Small intestine (tissue), 16 donors: Measurements from ENCODE around the gene CNTNAP3. TPM values are rescaled to one million over a fixed set of nuclear protein-coding genes. Genes with fewer than 3 reads are reported as not detected.
"Not testable (repeated sequence)": the region's sequence is repeated elsewhere in the genome, so short reads cannot be mapped to it uniquely, and the experiment has no call there.

Experiments
- DNase-seq, 2 donors: peaks; one replicate each; pipeline versions ENCODE4 v3.0.0 to v3.0.0-alpha.2; 2013
- FAIRE-seq: peaks from 2 replicates; lab custom pipeline; 2012; peaks lifted over from hg19 to GRCh38; lab: Jason Lieb, UNC
- H3K27ac ChIP-seq, 3 donors: one replicate each; pipeline ENCODE4 v1.5.1; 2013; ENCODE audit warnings: low read length in 2 of 3, mild to moderate bottlenecking in 2 of 3, control low read depth in 1 of 3, inconsistent platforms in 1 of 3, low read depth in 1 of 3, moderate library complexity in 1 of 3
- H3K27me3 ChIP-seq, 3 donors: one replicate each; pipeline ENCODE4 v1.6.1; 2013; ENCODE audit warnings: low read length in 3 of 3, inconsistent platforms in 1 of 3; ENCODE audit not compliant: control insufficient read depth in 3 of 3, insufficient read depth in 3 of 3
- H3K36me3 ChIP-seq, 3 donors: one replicate each; pipeline ENCODE4 v1.6.1; 2013; ENCODE audit warnings: low read length in 3 of 3, inconsistent platforms in 1 of 3, low read depth in 1 of 3, mild to moderate bottlenecking in 1 of 3, moderate library complexity in 1 of 3; ENCODE audit not compliant: control insufficient read depth in 3 of 3, insufficient read depth in 2 of 3
- H3K4me1 ChIP-seq, 3 donors: one replicate each; pipeline ENCODE4 v1.6.1; 2013; ENCODE audit warnings: low read length in 2 of 3, inconsistent platforms in 1 of 3, low read depth in 1 of 3, mild to moderate bottlenecking in 1 of 3, moderate library complexity in 1 of 3; ENCODE audit not compliant: control insufficient read depth in 3 of 3, insufficient read depth in 2 of 3
- H3K4me3 ChIP-seq, 3 donors: one replicate each; pipeline ENCODE4 v1.5.1; 2013; ENCODE audit warnings: low read length in 3 of 3, control low read depth in 1 of 3, inconsistent platforms in 1 of 3, low read depth in 1 of 3, mild to moderate bottlenecking in 1 of 3, moderate library complexity in 1 of 3
- H3K9me3 ChIP-seq, 2 donors: one replicate each; pipeline ENCODE4 v1.6.1; 2013; ENCODE audit warnings: low read depth in 1 of 2, low read length in 1 of 2; ENCODE audit not compliant: control insufficient read depth in 2 of 2, insufficient read depth in 1 of 2
- WGBS, 3 donors: extraction: QIAGEN DNeasy Blood & Tissue Kit; methylation state at CpG; one replicate each; pipeline ENCODE4 v1.1.7; 2013; 5-methylcytosine and 5-hydroxymethylcytosine counted together
- long read RNA-seq, 10 donors: transcript quantifications; one replicate each; lab custom pipeline, GENCODE V29; 2026
- polyA plus RNA-seq, 4 donors: library from polyadenylated mRNA; stranded (reverse) in 3 of 4; unstranded in 1 of 4; fragments of 200-250 nt in 3 of 4; fragments of 120-200 nt in 1 of 4; gene quantifications; one replicate each; pipeline versions ENCODE4 v1.2.1 to v1.2.3, GENCODE V29; 2013
- donor health status: healthy with polysubstance abuse.
- donor health status: control.
- donor health status: control.
- donor health status: Bipolar disorder and iron deficiency.
- donor health status: healthy.

Gene CNTNAP3
- polyA plus RNA-seq, result 1 to 10 TPM in 1 of 4 donors, under 1 TPM in 1, not detected in 2; 0.86 to 1.6 TPM
- long read RNA-seq, donor 1, result 0 reads
- long read RNA-seq, donor 2, result 0 reads
- long read RNA-seq, donor 3, result 0 reads
- long read RNA-seq, donor 4, result 0 reads
- long read RNA-seq, donor 5, result 0 reads
- long read RNA-seq, donor 6, result 0 reads
- long read RNA-seq, donor 7, result 0 reads
- long read RNA-seq, donor 8, result 0 reads
- long read RNA-seq, donor 9, result 0 reads
- long read RNA-seq, donor 10, result 0 reads

DNA sequence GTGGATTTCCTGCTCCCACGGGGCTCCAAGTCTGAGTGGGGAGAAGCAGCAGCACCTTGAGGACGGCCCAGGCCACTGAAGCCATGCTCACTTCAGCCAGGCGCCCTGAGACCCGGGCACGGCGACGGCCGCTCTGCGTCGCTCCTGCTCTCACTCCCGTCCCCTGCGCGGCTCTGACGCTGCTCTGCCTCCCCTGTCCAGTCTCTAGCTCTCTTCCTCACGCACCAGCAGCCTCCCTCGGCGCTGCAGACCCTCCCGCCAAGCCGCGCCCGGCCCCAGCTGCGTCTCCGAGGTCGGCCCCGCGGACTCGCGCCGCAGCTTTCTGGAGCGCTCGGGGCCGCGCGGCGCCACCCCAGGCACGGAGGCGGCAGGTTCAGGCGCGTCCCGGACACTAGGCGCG is at the start of gene CNTNAP3:
Gene CNTNAP3 (minus strand): TSS at position 188 of the 400 bp plus-strand sequence. CDS start 103 bp downstream, at position 85.
- no CpG with 5 or more reads among the region's 42 CpGs for WGBS, 3 donors
- not testable (repeated sequence) for DNase-seq, H3K27ac ChIP-seq, H3K27me3 ChIP-seq, H3K4me3 ChIP-seq, H3K36me3 ChIP-seq, H3K4me1 ChIP-seq, H3K9me3 ChIP-seq, FAIRE-seq

DNA sequence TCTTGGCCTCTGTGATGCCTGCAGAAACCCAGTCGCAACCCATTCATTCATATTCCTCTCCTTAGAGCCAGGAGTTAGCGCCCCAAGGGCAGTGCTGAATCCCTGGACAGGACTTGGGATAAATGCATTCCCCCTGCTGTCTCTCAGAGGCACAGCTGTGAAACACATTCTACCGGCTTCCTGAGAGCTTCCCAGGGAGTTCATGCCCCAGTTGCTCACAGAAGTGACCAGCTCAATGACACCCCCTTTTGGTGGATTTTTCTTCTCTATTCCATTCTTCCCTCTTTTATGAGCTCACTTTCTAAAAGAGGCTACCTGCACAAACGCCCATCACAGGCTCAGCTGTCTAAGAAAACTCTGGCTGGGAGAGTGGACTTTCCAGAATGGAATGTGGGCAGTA is 8.0 kb downstream of the CNTNAP3 start:
- not testable (repeated sequence) for DNase-seq, H3K4me3 ChIP-seq, H3K27ac ChIP-seq, H3K36me3 ChIP-seq, H3K9me3 ChIP-seq, FAIRE-seq, H3K27me3 ChIP-seq, H3K4me1 ChIP-seq
- no CpG with 5 or more reads among the region's 4 CpGs for WGBS, 3 donors

DNA sequence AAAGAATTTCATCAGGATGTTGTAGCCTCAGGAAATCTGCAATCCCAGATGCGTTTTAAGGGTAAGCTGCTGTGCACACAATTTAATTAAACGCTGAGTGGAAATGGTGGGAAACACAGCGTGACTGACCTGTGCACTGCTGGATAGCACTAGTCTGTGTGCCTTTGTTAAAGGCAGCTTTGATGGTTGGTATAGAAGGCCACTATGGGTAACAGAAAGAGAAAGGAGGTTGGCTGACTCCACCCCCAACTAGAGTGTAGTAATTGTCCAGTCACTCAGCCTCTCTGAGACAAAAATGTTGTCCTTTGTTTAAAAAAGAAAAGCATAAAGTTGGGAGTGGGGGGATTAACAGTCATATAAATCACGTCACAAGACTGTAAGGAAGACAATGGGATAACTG is 45.5 kb downstream of the CNTNAP3 start:
- DNase-seq, H3K36me3 ChIP-seq, H3K9me3 ChIP-seq, H3K27ac ChIP-seq, H3K4me3 ChIP-seq, FAIRE-seq, H3K4me1 ChIP-seq, H3K27me3 ChIP-seq: not testable (repeated sequence)
- no CpG with 5 or more reads among the region's 4 CpGs for WGBS, 3 donors

DNA sequence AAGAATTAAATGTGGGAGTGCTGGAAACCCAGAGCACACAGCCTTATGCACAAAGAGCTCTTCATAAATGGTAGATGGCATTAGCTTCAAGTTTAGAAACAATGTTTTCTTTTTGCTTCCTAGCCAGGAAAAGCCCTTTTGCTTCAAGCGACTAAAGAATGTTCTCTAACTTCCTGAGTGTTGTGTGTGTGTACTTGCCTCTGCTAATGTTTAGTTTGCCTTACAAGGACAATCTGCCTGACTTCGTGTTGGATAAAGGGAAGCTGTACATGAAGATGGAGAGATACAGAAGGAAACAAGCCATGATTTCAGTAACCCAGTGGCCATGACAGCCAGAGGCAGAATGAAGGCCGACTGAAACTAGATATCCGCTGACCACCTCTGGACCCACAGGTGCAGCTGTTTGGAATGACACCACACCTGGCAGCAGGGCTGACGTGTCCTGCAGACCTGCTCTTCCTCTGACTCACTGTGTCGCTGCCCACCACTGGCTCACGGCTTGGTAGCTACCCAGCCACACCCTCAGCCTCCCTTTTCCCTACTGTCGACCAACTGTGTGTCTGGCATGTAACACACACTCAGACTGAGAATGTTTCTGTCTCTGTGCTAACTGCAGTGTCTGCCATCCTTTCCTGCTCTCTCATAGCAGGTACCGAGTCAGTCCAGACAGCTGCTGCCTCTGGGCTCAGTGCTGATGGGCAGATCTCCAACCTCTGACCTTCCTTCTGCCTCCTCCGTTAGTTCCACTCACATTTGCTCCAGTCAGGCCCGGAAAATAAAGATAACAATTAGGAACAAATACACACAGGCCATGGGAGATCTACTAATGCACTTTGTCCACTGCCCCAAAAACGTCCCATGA is 55.6 kb downstream of the CNTNAP3 start:
- not testable (repeated sequence) for DNase-seq, H3K27ac ChIP-seq, H3K27me3 ChIP-seq, H3K9me3 ChIP-seq, FAIRE-seq, H3K36me3 ChIP-seq, H3K4me3 ChIP-seq, H3K4me1 ChIP-seq
- no CpG with 5 or more reads among the region's 12 CpGs for WGBS, 3 donors

DNA sequence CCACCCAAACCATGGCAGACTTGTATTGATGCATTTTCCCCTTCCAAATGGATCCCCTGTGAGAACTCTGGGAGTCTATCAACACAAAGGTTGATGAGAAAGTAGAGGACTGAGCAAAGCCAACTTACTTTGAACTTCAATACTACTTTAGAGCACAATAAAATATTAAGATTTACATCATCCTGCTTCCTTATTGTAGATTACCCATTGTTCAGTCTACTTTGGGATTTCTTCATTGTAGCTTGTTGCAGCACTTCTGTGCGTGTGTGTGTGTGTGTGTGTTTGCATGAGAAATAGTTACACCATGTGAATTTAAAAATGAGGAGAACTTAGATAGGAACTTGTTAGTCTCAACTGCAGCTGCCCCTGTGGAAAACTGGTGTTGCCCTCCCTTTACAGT is 72.0 kb downstream of the CNTNAP3 start:
- H3K4me1 ChIP-seq, H3K36me3 ChIP-seq, H3K27ac ChIP-seq, H3K27me3 ChIP-seq, FAIRE-seq, DNase-seq, H3K4me3 ChIP-seq, H3K9me3 ChIP-seq: not testable (repeated sequence)
- no CpG with 5 or more reads among the region's 1 CpG for WGBS, 3 donors

DNA sequence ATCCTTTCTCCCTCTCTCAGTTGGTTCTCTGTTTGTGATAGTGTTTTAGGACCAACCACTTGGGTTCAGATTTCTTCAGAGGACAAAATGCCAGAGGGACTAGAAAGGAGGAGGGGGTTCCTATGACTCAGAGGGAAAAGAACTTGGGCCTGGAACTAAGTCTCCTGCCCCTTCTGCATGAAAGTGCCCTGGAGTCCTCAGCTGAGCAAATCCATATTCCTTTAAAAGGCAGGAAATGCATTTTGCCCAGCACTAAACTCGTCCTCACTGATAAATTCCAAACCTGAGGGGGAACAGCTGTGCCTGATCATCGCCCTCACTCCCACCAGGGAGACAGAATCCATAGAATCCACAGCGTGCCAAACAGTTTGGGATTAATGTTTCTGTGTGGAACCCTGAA is 78.2 kb downstream of the CNTNAP3 start:
- not testable (repeated sequence) for H3K4me1 ChIP-seq, DNase-seq, H3K27ac ChIP-seq, H3K36me3 ChIP-seq, H3K4me3 ChIP-seq, H3K9me3 ChIP-seq, H3K27me3 ChIP-seq, FAIRE-seq
- WGBS, 3 donors, result no CpG with 5 or more reads among the region's 3 CpGs

DNA sequence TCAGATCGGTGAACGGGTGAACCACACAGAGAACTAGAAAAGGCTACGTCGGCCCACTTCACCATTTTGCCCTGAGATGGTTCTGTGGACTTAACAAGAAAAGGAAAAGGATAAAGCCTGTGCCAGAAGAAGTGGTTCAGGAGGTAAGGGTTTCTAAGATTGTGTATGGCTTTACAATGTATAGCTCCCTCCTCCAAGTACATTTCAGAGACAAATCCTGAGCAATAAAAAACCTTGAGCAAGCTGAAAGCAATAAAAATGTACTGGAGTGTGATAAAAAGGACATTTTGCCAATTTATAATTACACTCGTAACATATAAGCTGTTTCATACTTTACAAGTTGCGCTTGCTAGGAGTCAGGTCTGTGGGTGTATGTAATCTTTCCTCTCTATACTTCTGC is 81.3 kb downstream of the CNTNAP3 start:
- not testable (repeated sequence) for DNase-seq, H3K4me1 ChIP-seq, H3K27ac ChIP-seq, H3K36me3 ChIP-seq, FAIRE-seq, H3K4me3 ChIP-seq, H3K9me3 ChIP-seq, H3K27me3 ChIP-seq
- WGBS, 3 donors, result no CpG with 5 or more reads among the region's 6 CpGs

DNA sequence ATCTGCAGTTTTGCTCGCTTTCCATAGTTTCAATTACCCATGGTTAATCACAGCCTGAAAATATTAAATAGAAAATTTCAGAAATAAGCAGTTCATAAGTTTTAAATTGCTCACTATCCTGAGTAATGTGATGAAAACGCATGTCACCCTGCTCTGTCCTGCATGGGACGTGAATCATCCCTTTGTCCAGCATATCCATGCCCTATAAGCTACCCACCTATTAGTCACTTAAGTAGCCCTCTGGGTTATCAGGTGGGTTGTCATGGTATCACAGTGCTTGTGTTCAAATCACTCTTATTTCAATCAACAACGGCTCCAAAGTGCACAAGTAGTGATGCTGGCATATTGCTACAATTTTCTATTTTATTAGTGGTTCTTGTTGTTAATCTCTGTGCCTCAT is 82.1 kb downstream of the CNTNAP3 start:
- no CpG with 5 or more reads among the region's 4 CpGs for WGBS, 3 donors
- not testable (repeated sequence) for H3K27ac ChIP-seq, H3K9me3 ChIP-seq, H3K4me3 ChIP-seq, H3K36me3 ChIP-seq, H3K27me3 ChIP-seq, FAIRE-seq, H3K4me1 ChIP-seq, DNase-seq
